A673 (cell line): ENCODE measurements around the gene MICU1. TPM values are rescaled to one million over a fixed set of nuclear protein-coding genes. Genes with fewer than 3 reads are reported as not detected.
"Not testable (repeated sequence)": the region's sequence is repeated elsewhere in the genome, so short reads cannot be mapped to it uniquely, and the experiment has no call there.

Source experiments
- BruUV-seq: library from RNA; stranded (reverse); fragments of 400-500 nt; replicated peaks from 2 replicates; lab custom pipeline; 2021; lab: Mats Ljungman, UMichigan
- CTCF ChIA-PET: fragments of 300-600 bp; sonication (Branson Sonifier 250); formaldehyde crosslinking; loops from one replicate; lab custom pipeline; 2022; ENCODE audit warnings: antibody characterized with exemption; lab: Charles Lee
- POLR2A ChIA-PET: fragments of 300-600 bp; sonication (Branson Sonifier 250); formaldehyde crosslinking; loops from one replicate; lab custom pipeline; 2022; ENCODE audit warnings: antibody characterized with exemption; ENCODE audit not compliant: low non-redundant PET; lab: Charles Lee
- DNase-seq: peaks from one replicate; pipeline ENCODE4 v3.0.0-alpha.2; 2015; ENCODE audit warnings: low spot score
- H3K27ac ChIP-seq: fragments of 200-600 bp; sonication (generic); 2 replicates; pipeline ENCODE4 v1.5.1; 2016; ENCODE audit warnings: mixed run types, low read depth, mild to moderate bottlenecking, mixed read lengths, antibody characterized with exemption, low read length; ENCODE audit not compliant: poor library complexity, severe bottlenecking
- H3K27me3 ChIP-seq: fragments of 200-600 bp; sonication (generic); replicated peaks from 2 replicates; pipeline ENCODE4 v1.6.1; 2017; ENCODE audit warnings: mixed run types, low read depth, mild to moderate bottlenecking, mixed read lengths, antibody characterized with exemption, low read length; ENCODE audit not compliant: insufficient read depth, poor library complexity
- H3K36me3 ChIP-seq: fragments of 200-600 bp; sonication (generic); 2 replicates; pipeline ENCODE4 v1.6.1; 2016; ENCODE audit warnings: mixed run types, mild to moderate bottlenecking, mixed read lengths, antibody characterized with exemption, low read length; ENCODE audit not compliant: insufficient read depth, poor library complexity, severe bottlenecking
- H3K4me1 ChIP-seq: fragments of 200-600 bp; sonication (generic); 2 replicates; pipeline ENCODE4 v1.6.1; 2017; ENCODE audit warnings: mixed run types, mild to moderate bottlenecking, mixed read lengths, antibody characterized with exemption, low read length; ENCODE audit not compliant: insufficient read depth, poor library complexity, severe bottlenecking
- H3K4me3 ChIP-seq: fragments of 200-600 bp; sonication (generic); 2 replicates; pipeline ENCODE4 v1.5.1; 2016; ENCODE audit warnings: low read depth, mixed run types, mild to moderate bottlenecking, mixed read lengths, low read length; ENCODE audit not compliant: poor library complexity, severe bottlenecking
- H3K9me3 ChIP-seq: fragments of 200-600 bp; sonication (generic); 2 replicates; pipeline ENCODE4 v1.6.1; 2016; ENCODE audit warnings: mixed run types, low read depth, mild to moderate bottlenecking, mixed read lengths, antibody characterized with exemption, low read length; ENCODE audit not compliant: poor library complexity, severe bottlenecking
- EZH2 ChIP-seq: fragments of 200-600 bp; sonication (generic); IDR thresholded peaks from 2 replicates; pipeline ENCODE4 v1.6.1; 2017; ENCODE audit warnings: borderline replicate concordance, low read depth, mild to moderate bottlenecking, mixed read lengths, antibody characterized with exemption, low read length; ENCODE audit not compliant: poor library complexity, severe bottlenecking
- intact Hi-C: fragments of 100-400 bp; cut with micrococcal nuclease; formaldehyde crosslinking; loops from one replicate; pipeline ENCODE4 v1.10.0; 2022; ENCODE audit not compliant: unreplicated experiment
- total RNA-seq: library from RNA; stranded (reverse); gene quantifications from 2 replicates; pipeline ENCODE4 v1.2.3, GENCODE V29; 2021
- TF ChIP-seq, protein P1 (sequence below): fragments of 300-800, 200-600 bp; sonication (generic); conservative IDR thresholded peaks from 2 replicates; pipeline ENCODE4 v1.5.1; 2017; ENCODE audit warnings: low read depth, mild to moderate bottlenecking, antibody characterized with exemption, low read length, moderate library complexity, mixed read lengths

MICU1 gene
- total RNA-seq, 1 experiment from 2014 or later = 37.7 TPM

DNA sequence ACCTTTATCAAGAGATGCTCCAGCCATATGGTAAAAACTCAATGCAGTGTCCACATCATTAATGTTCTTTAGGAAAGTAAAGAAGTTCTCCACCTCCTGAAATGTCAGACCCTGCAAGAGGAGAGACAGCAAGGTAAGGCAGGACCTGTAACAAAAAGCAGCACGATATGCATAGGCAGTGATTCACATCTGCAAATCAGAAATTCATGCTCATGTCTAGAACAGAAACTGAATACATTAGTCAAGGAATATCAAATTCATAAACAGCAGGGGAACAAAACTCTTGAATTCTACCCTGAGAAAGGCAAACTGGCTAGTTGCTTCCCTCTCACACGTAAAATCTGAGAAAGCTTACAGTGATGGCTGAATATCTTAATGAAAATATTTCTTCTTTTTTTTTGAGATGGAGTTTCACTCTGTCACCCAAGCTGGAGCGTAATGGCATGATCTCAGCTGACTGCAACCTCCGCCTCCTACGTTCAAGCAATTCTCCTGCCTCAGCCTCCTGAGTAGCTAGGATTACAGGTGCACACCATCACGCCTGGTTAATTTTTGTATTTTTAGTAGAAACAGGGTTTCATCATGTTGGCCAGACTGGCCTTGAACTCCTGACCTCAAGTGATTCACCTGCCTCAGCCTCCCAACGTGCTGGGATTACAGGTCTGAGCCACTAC is 217.8 kb downstream of the MICU1 start:
- intact Hi-C loops = no loop called here
- ChIA-PET CTCF (no interaction called here), POLR2A (no interaction called here)
- H3K27ac ChIP-seq = no peak overlapping the region
- no peaks in the 10 kb centered on the region for H3K4me1 ChIP-seq
- DNase-seq = no peak
- H3K9me3 ChIP-seq = no peaks in the 10 kb centered on the region
- no peak overlapping the region for H3K4me3 ChIP-seq
- H3K27me3 ChIP-seq = no peaks in the 10 kb centered on the region
- TF ChIP-seq, protein P1, sequence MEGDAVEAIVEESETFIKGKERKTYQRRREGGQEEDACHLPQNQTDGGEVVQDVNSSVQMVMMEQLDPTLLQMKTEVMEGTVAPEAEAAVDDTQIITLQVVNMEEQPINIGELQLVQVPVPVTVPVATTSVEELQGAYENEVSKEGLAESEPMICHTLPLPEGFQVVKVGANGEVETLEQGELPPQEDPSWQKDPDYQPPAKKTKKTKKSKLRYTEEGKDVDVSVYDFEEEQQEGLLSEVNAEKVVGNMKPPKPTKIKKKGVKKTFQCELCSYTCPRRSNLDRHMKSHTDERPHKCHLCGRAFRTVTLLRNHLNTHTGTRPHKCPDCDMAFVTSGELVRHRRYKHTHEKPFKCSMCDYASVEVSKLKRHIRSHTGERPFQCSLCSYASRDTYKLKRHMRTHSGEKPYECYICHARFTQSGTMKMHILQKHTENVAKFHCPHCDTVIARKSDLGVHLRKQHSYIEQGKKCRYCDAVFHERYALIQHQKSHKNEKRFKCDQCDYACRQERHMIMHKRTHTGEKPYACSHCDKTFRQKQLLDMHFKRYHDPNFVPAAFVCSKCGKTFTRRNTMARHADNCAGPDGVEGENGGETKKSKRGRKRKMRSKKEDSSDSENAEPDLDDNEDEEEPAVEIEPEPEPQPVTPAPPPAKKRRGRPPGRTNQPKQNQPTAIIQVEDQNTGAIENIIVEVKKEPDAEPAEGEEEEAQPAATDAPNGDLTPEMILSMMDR = no peak
- TF ChIP-seq EZH2 = no peak
- BruUV-seq = no TSS peak
- no peaks in the 10 kb centered on the region for H3K36me3 ChIP-seq

DNA sequence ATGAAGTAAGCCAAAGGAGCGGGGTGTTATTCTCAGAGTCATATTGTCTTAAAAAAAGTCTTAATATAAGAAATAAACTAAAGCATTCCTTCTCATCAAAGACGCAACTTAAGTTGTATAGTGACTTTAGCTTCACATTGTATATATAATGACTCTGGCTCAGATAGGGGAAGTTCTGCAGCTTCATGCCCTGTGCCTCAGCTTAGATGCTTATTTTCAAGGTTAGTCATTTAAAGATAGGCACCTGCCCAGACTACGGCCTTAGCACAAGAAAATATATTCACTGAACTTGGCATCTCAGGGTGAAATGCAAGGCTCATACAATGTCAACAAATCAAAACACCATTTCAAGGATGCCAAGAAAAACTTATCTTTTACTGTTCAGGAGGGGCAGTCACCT is 218.4 kb downstream of the MICU1 start:
- no peak overlapping the region for H3K27ac ChIP-seq
- ChIA-PET CTCF (no interaction called here), POLR2A (no interaction called here)
- DNase-seq = no peak
- TF ChIP-seq, protein P1 = no peak
- TF ChIP-seq EZH2 = no peak
- no peaks in the 10 kb centered on the region for H3K36me3 ChIP-seq
- no peaks in the 10 kb centered on the region for H3K9me3 ChIP-seq
- intact Hi-C loops = no loop called here
- no peaks in the 10 kb centered on the region for H3K27me3 ChIP-seq
- no peak overlapping the region for H3K4me3 ChIP-seq
- H3K4me1 ChIP-seq = no peaks in the 10 kb centered on the region
- BruUV-seq = no TSS peak

DNA sequence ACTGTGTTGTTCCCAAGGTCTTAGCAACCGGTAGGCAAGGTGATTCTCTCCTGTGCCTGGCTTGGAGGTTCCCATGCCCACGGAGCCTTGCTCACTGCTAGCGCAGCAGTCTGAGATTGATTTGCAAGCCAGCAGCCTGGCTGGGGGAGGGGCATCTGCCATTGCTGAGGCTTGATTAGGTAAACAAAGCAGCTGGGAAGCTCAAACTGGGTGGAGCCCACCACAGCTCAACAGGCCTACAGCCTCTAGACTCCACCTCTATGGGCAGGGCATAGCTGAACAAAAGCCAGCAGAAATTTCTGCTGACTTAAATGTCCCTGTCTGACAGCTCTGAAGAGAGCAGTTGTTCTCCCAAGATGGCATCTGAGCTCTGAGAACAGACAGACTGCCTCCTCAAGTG is 230.3 kb downstream of the MICU1 start:
- not testable (repeated sequence) for H3K27ac ChIP-seq

DNA sequence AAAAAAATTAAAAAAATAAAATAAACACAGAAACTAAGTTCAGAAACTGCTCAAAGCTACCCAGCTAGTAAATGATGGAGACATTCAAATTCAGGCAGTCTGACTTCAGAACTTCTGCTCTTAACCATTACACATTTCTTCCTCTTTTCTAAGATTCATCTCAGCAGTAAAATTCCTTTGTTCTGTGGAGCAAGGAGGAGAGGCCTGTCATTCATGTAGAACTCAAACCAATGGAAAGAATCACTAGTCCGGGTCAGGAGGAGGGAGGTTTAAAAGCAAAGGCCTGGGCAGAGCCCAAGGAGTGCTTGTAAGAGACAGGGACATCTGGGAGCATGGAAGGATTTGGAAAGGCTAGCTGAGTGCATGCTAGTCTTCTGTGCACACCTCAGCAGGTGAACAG is 233.3 kb downstream of the MICU1 start:
- ChIA-PET POLR2A (no interaction called here), CTCF (no interaction called here)
- H3K4me1 ChIP-seq = no peaks in the 10 kb centered on the region
- TF ChIP-seq, protein P1 = no peak
- no peak for TF ChIP-seq EZH2
- H3K27ac ChIP-seq = no peak overlapping the region
- no peaks in the 10 kb centered on the region for H3K36me3 ChIP-seq
- intact Hi-C loops = no loop called here
- H3K4me3 ChIP-seq = no peak overlapping the region
- BruUV-seq = no TSS peak
- no peaks in the 10 kb centered on the region for H3K27me3 ChIP-seq
- no peak for DNase-seq
- H3K9me3 ChIP-seq = no peaks in the 10 kb centered on the region

More for the DNA sequence above, 230.3 kb downstream of the MICU1 start:
- H3K27me3 ChIP-seq, H3K4me1 ChIP-seq, H3K9me3 ChIP-seq, DNase-seq, intact Hi-C loops, H3K4me3 ChIP-seq, CTCF ChIA-PET, BruUV-seq, H3K36me3 ChIP-seq, POLR2A ChIA-PET: not testable (repeated sequence)
